Vagina (tissue), 2 donors: Measurements from ENCODE around the gene PRR5L. TPM values are rescaled to one million over a fixed set of nuclear protein-coding genes. Genes with fewer than 3 reads are reported as not detected.

Experiments
- DNase-seq, 2 donors: peaks; one replicate each; pipeline ENCODE4 v3.0.0-alpha.2; 2017; ENCODE audit errors: extremely low spot score in 2 of 2
- H3K27ac ChIP-seq: fragments of 200-600 bp; sonication (generic); one replicate; pipeline ENCODE4 v1.5.1; 2019
- H3K27me3 ChIP-seq: fragments of 200-600 bp; sonication (generic); one replicate; pipeline ENCODE4 v1.5.1; 2019
- H3K36me3 ChIP-seq, 2 donors: fragments of 200-600 bp; sonication (generic); one replicate each; pipeline ENCODE4 v1.5.1; 2017 to 2019
- H3K4me1 ChIP-seq: fragments of 200-600 bp; sonication (generic); one replicate; pipeline ENCODE4 v1.5.1; 2019
- H3K4me3 ChIP-seq, 2 donors: fragments of 200-600 bp; sonication (generic); 1 replicate in 1 of 2; 2 replicates in 1 of 2; pipeline ENCODE4 v1.5.1; 2016 to 2019
- H3K9me3 ChIP-seq: fragments of 200-600 bp; sonication (generic); one replicate; pipeline ENCODE4 v1.5.1; 2019
- CTCF ChIP-seq, 3 experiments: fragments of 450-650 bp in 2 of 3; fragments of 200-600 bp in 1 of 3; sonication (generic) in 1 of 3; IDR thresholded peaks; one replicate each; pipeline ENCODE4 v1.5.1; 2017 to 2019; ENCODE audit warnings: antibody characterized with exemption in 3 of 3, mild to moderate bottlenecking in 2 of 3, moderate library complexity in 2 of 3
- POLR2A ChIP-seq, 2 donors: fragments of 450-650 bp; IDR thresholded peaks; one replicate each; pipeline ENCODE4 v1.6.1; 2017; ENCODE audit warnings: antibody characterized with exemption in 2 of 2, mild to moderate bottlenecking in 2 of 2, moderate library complexity in 2 of 2
- POLR2AphosphoS5 ChIP-seq, 2 donors: sonication (generic); formaldehyde crosslinking; IDR thresholded peaks; one replicate each; pipeline ENCODE4 v1.9.0; 2017; ENCODE audit warnings: antibody characterized with exemption in 2 of 2, mild to moderate bottlenecking in 2 of 2, low read depth in 1 of 2; ENCODE audit not compliant: insufficient read depth in 1 of 2
- intact Hi-C: fragments of 100-400 bp; cut with DNase I; formaldehyde crosslinking; loops from one replicate; pipeline ENCODE4 v1.15.1; 2023
- total RNA-seq: library from RNA; depleted of rRNA; stranded (reverse); fragments of >200 nt; gene quantifications from one replicate; pipeline ENCODE4 v1.2.3, GENCODE V29; 2016

Gene PRR5L
- total RNA-seq, 1 donor from 2014 or later = 27.5 TPM

GRCh38 chr11:36408498-36409136, 112.5 kb downstream of the PRR5L start:
- TF ChIP-seq POLR2AphosphoS5 (IDR thresholded peaks at IDR 0.05; ENCODE audit: insufficient read depth in 1 of 2, low read depth in 1 of 2) (no peak), CTCF (IDR thresholded peaks at IDR 0.05) (no peak), POLR2A (IDR thresholded peaks at IDR 0.05) (no peak)
- intact Hi-C loops = no loop called here
- H3K4me1 ChIP-seq = peaks cover 22% of the 10 kb centered on the region
- DNase-seq = no peak
- no peaks in the 10 kb centered on the region for H3K27me3 ChIP-seq
- no peak overlapping the region for H3K27ac ChIP-seq
- H3K4me3 ChIP-seq = no peak overlapping the region
- H3K9me3 ChIP-seq = no peaks in the 10 kb centered on the region
- H3K36me3 ChIP-seq = no peaks in the 10 kb centered on the region

- TF ChIP-seq POLR2AphosphoS5 (IDR thresholded peaks at IDR 0.05; ENCODE audit: insufficient read depth in 1 of 2, low read depth in 1 of 2) (no peak), POLR2A (IDR thresholded peaks at IDR 0.05) (no peak), CTCF (IDR thresholded peaks at IDR 0.05) (no peak)
- Histone ChIP-seq H3K27ac (no peak overlapping the region), H3K4me1 (peaks cover 22% of the 10 kb centered on the region), H3K36me3 (no peaks in the 10 kb centered on the region), H3K4me3 (no peak overlapping the region), H3K9me3 (no peaks in the 10 kb centered on the region), H3K27me3 (no peaks in the 10 kb centered on the region)
- intact Hi-C loops = no loop called here
- DNase-seq = no peak
These were observed 113.2 kb downstream of the PRR5L start for GRCh38 chr11:36409152-36409816.

DNA sequence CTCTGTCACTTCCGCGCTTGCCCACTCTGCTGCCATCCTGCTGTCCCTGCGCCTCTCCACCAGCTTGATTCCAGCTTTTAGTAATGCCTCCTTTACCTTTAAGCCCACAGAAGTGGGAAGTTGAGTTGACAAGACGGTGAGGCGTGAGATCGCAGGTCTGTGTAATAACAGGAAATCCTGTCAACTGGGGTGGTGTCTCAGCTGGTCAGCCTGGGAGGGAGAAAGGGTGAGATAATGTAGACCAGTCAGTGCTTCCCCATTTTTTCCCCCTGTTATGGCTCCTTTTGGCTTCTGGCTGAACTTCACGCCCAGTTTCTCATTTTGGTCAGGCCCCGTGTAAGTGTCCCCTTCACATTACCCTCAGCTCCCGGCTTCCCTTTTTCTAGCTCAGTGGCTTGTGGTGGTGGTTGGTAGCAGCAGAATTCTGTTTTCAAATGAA, 115.1 kb downstream of the PRR5L start:
- H3K27me3 ChIP-seq = no peaks in the 10 kb centered on the region
- intact Hi-C loops = no loop called here
- H3K27ac ChIP-seq = peak overlapping the region; percentile 27
- no peak for DNase-seq
- TF ChIP-seq POLR2AphosphoS5 (IDR thresholded peaks at IDR 0.05; ENCODE audit: insufficient read depth in 1 of 2, low read depth in 1 of 2) = no peak
- no peak for TF ChIP-seq POLR2A (IDR thresholded peaks at IDR 0.05)
- TF ChIP-seq CTCF (IDR thresholded peaks at IDR 0.05) = no peak
- peaks cover 22% of the 10 kb centered on the region for H3K4me1 ChIP-seq
- no peak overlapping the region for H3K4me3 ChIP-seq
- no peaks in the 10 kb centered on the region for H3K36me3 ChIP-seq
- H3K9me3 ChIP-seq = no peaks in the 10 kb centered on the region

DNA sequence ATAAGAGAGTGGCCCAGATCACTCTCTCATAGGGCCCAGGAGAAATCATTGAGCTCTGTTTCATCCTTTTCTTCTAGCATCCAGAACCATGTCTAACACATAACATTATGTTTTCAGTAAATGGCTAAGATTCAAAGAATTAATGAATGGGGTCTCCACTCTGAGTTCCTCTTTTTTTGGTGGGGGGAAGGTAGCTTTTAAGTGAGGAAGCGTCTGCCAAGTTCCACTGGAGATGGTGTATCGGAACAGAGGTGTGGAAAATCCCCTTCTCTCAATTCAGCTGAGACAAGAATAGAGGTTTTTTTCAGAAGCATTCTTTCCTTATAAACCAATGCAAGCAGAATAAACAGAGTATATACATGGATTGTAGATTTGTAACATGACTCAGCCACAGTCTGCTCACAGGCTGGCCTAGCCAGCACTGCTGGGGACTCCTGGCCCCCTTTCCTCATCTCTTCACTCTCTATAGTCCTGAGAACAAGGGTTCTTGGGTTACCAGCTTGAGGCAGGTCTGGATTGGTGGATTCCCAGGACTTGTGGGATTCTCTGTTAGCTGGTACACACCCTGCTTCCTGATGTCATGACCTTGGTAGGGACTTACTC, 116.8 kb downstream of the PRR5L start:
- no peak for TF ChIP-seq POLR2A (IDR thresholded peaks at IDR 0.05)
- no peak for TF ChIP-seq CTCF (IDR thresholded peaks at IDR 0.05)
- TF ChIP-seq POLR2AphosphoS5 (IDR thresholded peaks at IDR 0.05; ENCODE audit: insufficient read depth in 1 of 2, low read depth in 1 of 2) = no peak
- no peak overlapping the region for H3K4me3 ChIP-seq
- H3K27ac ChIP-seq = no peak overlapping the region
- peaks cover 0 to 6% of the 10 kb centered on the region in 2 donors for H3K36me3 ChIP-seq
- H3K4me1 ChIP-seq = peaks cover 22% of the 10 kb centered on the region
- no peaks in the 10 kb centered on the region for H3K27me3 ChIP-seq
- intact Hi-C loops = no loop called here
- DNase-seq = no peak
- no peaks in the 10 kb centered on the region for H3K9me3 ChIP-seq

DNA sequence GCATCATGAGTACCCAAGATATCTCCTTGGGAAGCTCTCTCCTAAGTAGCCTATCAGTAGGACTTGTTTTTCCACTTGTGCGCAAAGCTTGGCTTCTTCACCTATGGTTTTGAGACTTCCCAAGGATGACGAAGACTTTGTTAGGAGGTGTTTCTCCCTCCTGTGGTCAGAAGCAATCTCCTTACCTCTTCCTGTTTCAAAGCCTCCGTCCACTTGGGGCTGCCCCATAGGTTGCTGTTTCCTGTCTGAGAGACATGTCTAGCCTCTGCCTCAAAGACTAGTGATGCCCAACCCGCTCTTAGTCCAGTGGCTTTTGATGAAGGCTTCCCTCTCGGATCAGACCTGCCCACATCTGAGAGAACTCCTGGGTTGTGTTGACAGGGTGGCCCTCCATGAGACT, 121.1 kb downstream of the PRR5L start:
- no peak for TF ChIP-seq CTCF (IDR thresholded peaks at IDR 0.05)
- TF ChIP-seq POLR2A (IDR thresholded peaks at IDR 0.05) = no peak
- TF ChIP-seq POLR2AphosphoS5 (IDR thresholded peaks at IDR 0.05; ENCODE audit: insufficient read depth in 1 of 2, low read depth in 1 of 2) = no peak

More for the DNA sequence above, 121.1 kb downstream of the PRR5L start:
- Histone ChIP-seq H3K4me3 (no peak overlapping the region), H3K27ac (no peak overlapping the region), H3K4me1 (peaks cover 22% of the 10 kb centered on the region), H3K9me3 (no peaks in the 10 kb centered on the region), H3K27me3 (no peaks in the 10 kb centered on the region), H3K36me3 (peaks cover 0 to 6% of the 10 kb centered on the region in 2 donors)
- DNase-seq = no peak
- intact Hi-C loops = no loop called here
